ENCODE results near the gene CPNE2. TPM values are rescaled to one million over a fixed set of nuclear protein-coding genes. Genes with fewer than 3 reads are reported as not detected.

The CPNE2 gene
- total RNA-seq, 1 donor from 2014 or later = 3.4 TPM

- H3K9me3 Mint-ChIP-seq (ENCODE audit: unreplicated experiment) = no peaks in the 10 kb centered on the region
- no peaks in the 10 kb centered on the region for H3K4me1 Mint-ChIP-seq (ENCODE audit: low read depth, unreplicated experiment)
- peak overlapping the region; percentile 16 for H3K27ac Mint-ChIP-seq (ENCODE audit: unreplicated experiment)
- peaks cover 11% of the 10 kb centered on the region for H3K36me3 Mint-ChIP-seq (ENCODE audit: unreplicated experiment)
- no peak for DNase-seq
- TF ChIP-seq CTCF (IDR thresholded peaks at IDR 0.05; ENCODE audit: partially characterized antibody, unreplicated experiment) = no peak
- no peak overlapping the region for H3K4me3 Mint-ChIP-seq (ENCODE audit: unreplicated experiment)
- peaks cover 3% of the 10 kb centered on the region for H3K27me3 Mint-ChIP-seq (ENCODE audit: unreplicated experiment)
These were observed 60.0 kb downstream of the CPNE2 start for GRCh38 chr16:57152096-57153093.

- DNase-seq = no peak
- Mint-ChIP-seq H3K27me3 (ENCODE audit: unreplicated experiment) (peaks cover 3% of the 10 kb centered on the region), H3K36me3 (ENCODE audit: unreplicated experiment) (peaks cover 11% of the 10 kb centered on the region), H3K27ac (ENCODE audit: unreplicated experiment) (no peak overlapping the region), H3K4me3 (ENCODE audit: unreplicated experiment) (no peak overlapping the region), H3K4me1 (ENCODE audit: low read depth, unreplicated experiment) (no peaks in the 10 kb centered on the region), H3K9me3 (ENCODE audit: unreplicated experiment) (no peaks in the 10 kb centered on the region)
- TF ChIP-seq CTCF (IDR thresholded peaks at IDR 0.05; ENCODE audit: partially characterized antibody, unreplicated experiment) = no peak
These were observed 61.5 kb downstream of the CPNE2 start for GRCh38 chr16:57153841-57154240.

- no peak for TF ChIP-seq CTCF (IDR thresholded peaks at IDR 0.05; ENCODE audit: partially characterized antibody, unreplicated experiment)
- Mint-ChIP-seq H3K27me3 (ENCODE audit: unreplicated experiment) (no peaks in the 10 kb centered on the region), H3K9me3 (ENCODE audit: unreplicated experiment) (no peaks in the 10 kb centered on the region), H3K36me3 (ENCODE audit: unreplicated experiment) (peaks cover 11% of the 10 kb centered on the region), H3K4me3 (ENCODE audit: unreplicated experiment) (no peak overlapping the region), H3K27ac (ENCODE audit: unreplicated experiment) (no peak overlapping the region), H3K4me1 (ENCODE audit: low read depth, unreplicated experiment) (no peaks in the 10 kb centered on the region)
- no peak for DNase-seq
These were observed 63.4 kb downstream of the CPNE2 start for GRCh38 chr16:57155702-57156350.

- H3K36me3 Mint-ChIP-seq (ENCODE audit: unreplicated experiment) = peaks cover 11% of the 10 kb centered on the region
- no peaks in the 10 kb centered on the region for H3K9me3 Mint-ChIP-seq (ENCODE audit: unreplicated experiment)
- no peak for TF ChIP-seq CTCF (IDR thresholded peaks at IDR 0.05; ENCODE audit: partially characterized antibody, unreplicated experiment)
- no peak overlapping the region for H3K27ac Mint-ChIP-seq (ENCODE audit: unreplicated experiment)
- DNase-seq = no peak
- no peak overlapping the region for H3K4me3 Mint-ChIP-seq (ENCODE audit: unreplicated experiment)
- H3K4me1 Mint-ChIP-seq (ENCODE audit: low read depth, unreplicated experiment) = no peaks in the 10 kb centered on the region
- no peaks in the 10 kb centered on the region for H3K27me3 Mint-ChIP-seq (ENCODE audit: unreplicated experiment)
These were observed 63.9 kb downstream of the CPNE2 start for GRCh38 chr16:57156351-57156703.

GRCh38 chr16:57157533-57157932, 65.2 kb downstream of the CPNE2 start:
- H3K36me3 Mint-ChIP-seq (ENCODE audit: unreplicated experiment) = peaks cover 9% of the 10 kb centered on the region
- TF ChIP-seq CTCF (IDR thresholded peaks at IDR 0.05; ENCODE audit: partially characterized antibody, unreplicated experiment) = no peak
- H3K27me3 Mint-ChIP-seq (ENCODE audit: unreplicated experiment) = no peaks in the 10 kb centered on the region
- no peak overlapping the region for H3K4me3 Mint-ChIP-seq (ENCODE audit: unreplicated experiment)
- no peaks in the 10 kb centered on the region for H3K9me3 Mint-ChIP-seq (ENCODE audit: unreplicated experiment)
- H3K4me1 Mint-ChIP-seq (ENCODE audit: low read depth, unreplicated experiment) = no peaks in the 10 kb centered on the region
- no peak for DNase-seq
- H3K27ac Mint-ChIP-seq (ENCODE audit: unreplicated experiment) = no peak overlapping the region
